ENCODE data around the gene CBLC.

The CBLC gene

DNA sequence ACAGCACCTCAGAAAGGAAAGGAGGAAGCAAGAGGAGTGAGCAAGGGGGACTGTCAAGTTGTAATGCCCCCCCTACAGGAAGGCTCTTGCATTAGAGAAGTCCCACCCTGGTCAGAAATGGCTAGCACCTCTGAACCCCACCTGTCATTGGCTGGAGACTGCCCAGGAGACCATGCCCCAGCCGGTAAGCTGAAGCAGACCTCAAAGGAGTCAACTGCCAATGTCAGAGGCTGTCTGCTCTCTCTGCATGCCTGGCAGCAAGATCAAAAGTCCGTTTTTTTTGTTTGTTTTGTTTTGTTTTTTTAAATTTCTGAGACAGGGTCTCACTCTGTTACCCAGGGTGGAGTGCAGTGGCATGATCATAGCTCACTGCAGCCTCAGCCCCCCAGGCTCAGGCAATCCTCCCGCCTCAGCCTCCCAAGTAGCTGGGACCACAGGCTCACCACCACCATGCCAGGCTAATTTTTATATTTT, 37.3 kb upstream of the CBLC start:
- Histone ChIP-seq H3K27me3 (ENCODE audit: control insufficient read depth, insufficient read depth, low read length) (no peaks in the 10 kb centered on the region), H3K4me3 (ENCODE audit: low read length) (no peak overlapping the region), H3K4me1 (ENCODE audit: control insufficient read depth, insufficient read depth, low read length) (peaks cover 21% of the 10 kb centered on the region), H3K27ac (ENCODE audit: low read depth, low read length) (no peak overlapping the region), H3K9ac (ENCODE audit: low read length) (no peak overlapping the region), H3K36me3 (ENCODE audit: control insufficient read depth, insufficient read depth, low read length) (no peaks in the 10 kb centered on the region)

DNA sequence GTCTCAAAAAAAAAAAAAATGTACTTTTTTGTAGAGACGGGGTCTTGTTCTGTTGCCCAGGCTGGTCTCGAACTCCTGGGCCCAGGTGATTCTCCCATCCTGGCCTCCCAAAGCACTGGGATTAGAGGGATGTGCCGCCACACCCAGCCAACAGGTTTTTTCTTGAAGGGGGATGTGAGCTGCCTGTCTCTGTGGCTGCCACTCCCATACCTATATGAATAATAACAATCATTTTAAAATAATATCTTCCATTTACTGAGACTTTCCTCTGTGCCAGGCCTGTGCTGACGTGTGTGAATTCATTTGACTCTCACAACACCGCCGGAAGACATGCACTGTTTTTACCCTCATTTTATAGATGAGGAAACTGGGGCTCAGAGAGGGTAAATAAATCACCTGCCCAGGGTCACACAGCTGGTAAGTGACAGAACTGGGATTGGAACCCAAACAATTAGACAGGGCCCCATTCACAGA, 36.4 kb upstream of the CBLC start:
- H3K4me1 ChIP-seq (ENCODE audit: control insufficient read depth, insufficient read depth, low read length), result peaks cover 24% of the 10 kb centered on the region
- no peaks in the 10 kb centered on the region for H3K27me3 ChIP-seq (ENCODE audit: control insufficient read depth, insufficient read depth, low read length)
- no peaks in the 10 kb centered on the region for H3K36me3 ChIP-seq (ENCODE audit: control insufficient read depth, insufficient read depth, low read length)
- H3K4me3 ChIP-seq (ENCODE audit: low read length), result no peak overlapping the region
- H3K9ac ChIP-seq (ENCODE audit: low read length), result no peak overlapping the region
- H3K27ac ChIP-seq (ENCODE audit: low read depth, low read length), result peak overlapping the region; percentile 84

DNA sequence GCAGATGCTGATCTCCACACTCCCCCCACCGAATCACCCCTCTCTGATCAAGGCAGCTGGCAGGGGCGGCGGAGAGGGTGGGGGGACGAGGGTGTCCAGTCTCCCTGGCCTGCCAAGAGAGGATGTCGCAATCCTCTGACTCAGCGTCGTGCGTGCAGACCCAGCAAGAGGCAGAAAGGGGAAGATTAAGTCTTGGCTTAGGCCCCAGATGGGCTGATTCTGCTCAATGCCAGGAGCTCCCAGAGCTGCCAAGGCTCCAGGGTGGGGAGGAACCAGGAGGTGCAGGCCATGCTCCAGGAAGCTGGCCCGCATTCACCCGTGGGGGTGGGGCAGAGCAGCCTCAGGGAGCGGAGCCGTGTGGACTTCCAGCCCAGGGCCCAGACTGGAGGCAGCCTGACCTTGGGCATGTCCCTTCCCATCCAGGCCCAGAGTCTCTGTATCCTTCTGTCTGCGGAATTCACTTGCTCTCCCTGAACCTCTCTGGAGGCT, 35.8 kb upstream of the CBLC start:
- Histone ChIP-seq H3K4me1 (ENCODE audit: control insufficient read depth, insufficient read depth, low read length) (peaks cover 26% of the 10 kb centered on the region), H3K27ac (ENCODE audit: low read depth, low read length) (peak overlapping the region; percentile 91), H3K4me3 (ENCODE audit: low read length) (peak overlapping the region; percentile 41), H3K9ac (ENCODE audit: low read length) (no peak overlapping the region), H3K27me3 (ENCODE audit: control insufficient read depth, insufficient read depth, low read length) (no peaks in the 10 kb centered on the region), H3K36me3 (ENCODE audit: control insufficient read depth, insufficient read depth, low read length) (no peaks in the 10 kb centered on the region)

DNA sequence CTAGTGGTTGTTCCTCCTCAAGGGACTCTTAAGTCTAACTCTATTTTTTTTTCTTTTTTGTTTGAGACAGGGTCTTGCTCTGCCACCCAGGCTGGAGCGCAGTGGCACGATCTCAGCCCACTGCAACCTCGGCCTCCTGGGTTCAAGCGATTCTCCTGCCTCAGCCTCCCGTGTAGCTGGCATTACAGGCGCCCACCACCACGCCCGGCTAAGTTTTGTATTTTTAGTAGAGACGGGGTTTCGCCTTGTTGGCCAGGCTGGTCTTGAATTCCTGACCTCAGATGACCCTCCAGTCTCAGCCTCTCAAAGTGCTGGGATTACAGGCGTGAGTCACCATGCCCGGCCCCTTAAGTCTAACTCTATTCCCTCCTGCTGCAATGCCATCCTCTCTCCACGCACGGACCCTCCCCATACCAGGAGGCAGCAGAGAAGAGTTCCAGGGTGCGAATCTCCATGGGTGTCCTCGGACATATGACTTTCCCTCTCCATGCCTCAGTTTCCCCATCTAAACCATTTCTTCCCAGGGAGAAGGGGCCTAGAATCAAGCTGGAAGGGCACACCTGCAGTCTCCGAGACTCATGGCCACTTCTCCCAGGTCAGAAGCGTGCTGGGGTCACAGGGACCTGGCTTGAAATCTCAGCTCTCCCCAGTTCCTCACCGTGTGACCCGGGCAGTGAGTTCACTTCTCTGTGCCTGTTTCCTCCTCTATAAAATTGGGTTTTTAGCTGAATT, 35.2 kb upstream of the CBLC start:
- peak overlapping the region; percentile 91 for H3K27ac ChIP-seq (ENCODE audit: low read depth, low read length)
- H3K36me3 ChIP-seq (ENCODE audit: control insufficient read depth, insufficient read depth, low read length), result no peaks in the 10 kb centered on the region
- H3K27me3 ChIP-seq (ENCODE audit: control insufficient read depth, insufficient read depth, low read length), result no peaks in the 10 kb centered on the region
- peak overlapping the region; percentile 41 for H3K4me3 ChIP-seq (ENCODE audit: low read length)
- H3K9ac ChIP-seq (ENCODE audit: low read length), result peak overlapping the region; percentile 6
- peaks cover 28% of the 10 kb centered on the region for H3K4me1 ChIP-seq (ENCODE audit: control insufficient read depth, insufficient read depth, low read length)

DNA sequence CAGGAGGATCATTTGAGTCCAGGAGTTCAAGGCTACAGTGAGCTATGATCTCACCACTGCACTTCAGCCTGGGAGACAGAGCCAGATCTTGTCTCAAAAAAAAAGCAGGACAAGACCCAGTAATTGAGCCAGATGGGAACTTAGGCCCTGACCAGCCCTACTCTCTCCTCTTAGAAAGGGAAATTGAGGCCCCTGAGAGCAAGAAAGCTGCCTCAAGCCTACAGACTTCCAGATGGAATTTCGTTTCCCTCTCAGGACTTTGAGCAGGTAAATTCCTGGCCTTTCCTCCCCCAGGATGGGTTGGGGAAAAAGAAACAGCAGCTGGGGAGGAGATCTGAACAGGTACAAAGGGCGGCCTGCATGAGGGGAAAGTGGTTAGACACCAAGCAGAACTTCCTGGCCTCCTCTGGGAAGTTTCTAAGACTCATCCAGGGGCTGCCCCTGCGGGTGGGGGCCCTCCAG, 32.8 kb upstream of the CBLC start:
- peaks cover 35% of the 10 kb centered on the region for H3K4me1 ChIP-seq (ENCODE audit: control insufficient read depth, insufficient read depth, low read length)

DNA sequence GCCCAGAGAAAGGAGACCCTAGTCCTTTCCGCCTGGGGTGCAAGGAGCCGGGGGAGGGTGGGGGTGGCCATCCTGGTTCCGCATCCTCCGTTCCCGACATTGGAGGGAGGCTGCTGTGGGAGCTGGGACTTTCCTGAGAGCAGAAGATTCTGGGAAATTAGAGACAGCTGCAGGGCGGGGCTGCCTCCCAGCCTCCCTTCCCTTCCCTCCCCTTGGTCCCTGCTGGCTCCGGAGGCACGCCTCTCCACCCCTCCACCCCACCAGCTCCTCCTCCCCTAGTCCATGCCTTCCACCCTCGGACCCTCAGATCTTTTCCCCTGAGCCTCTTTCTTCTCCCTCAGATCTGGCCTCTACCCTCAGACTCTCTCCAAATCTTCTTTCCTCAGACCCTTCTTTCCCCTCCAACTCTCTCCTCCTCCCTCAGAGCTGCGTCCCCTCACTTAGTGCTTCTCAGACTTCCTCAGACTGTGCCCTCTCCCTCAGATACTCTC, 32.3 kb upstream of the CBLC start:
- Histone ChIP-seq H3K4me3 (ENCODE audit: low read length) (peak overlapping the region; percentile 12), H3K9ac (ENCODE audit: low read length) (peak overlapping the region; percentile 46), H3K4me1 (ENCODE audit: control insufficient read depth, insufficient read depth, low read length) (peaks cover 38% of the 10 kb centered on the region), H3K36me3 (ENCODE audit: control insufficient read depth, insufficient read depth, low read length) (no peaks in the 10 kb centered on the region), H3K27me3 (ENCODE audit: control insufficient read depth, insufficient read depth, low read length) (no peaks in the 10 kb centered on the region), H3K27ac (ENCODE audit: low read depth, low read length) (peak overlapping the region; percentile 91)

More for the DNA sequence above, 32.8 kb upstream of the CBLC start:
- Histone ChIP-seq H3K9ac (ENCODE audit: low read length) (peak overlapping the region; percentile 38), H3K36me3 (ENCODE audit: control insufficient read depth, insufficient read depth, low read length) (no peaks in the 10 kb centered on the region), H3K27me3 (ENCODE audit: control insufficient read depth, insufficient read depth, low read length) (no peaks in the 10 kb centered on the region), H3K4me3 (ENCODE audit: low read length) (peak overlapping the region; percentile 41), H3K27ac (ENCODE audit: low read depth, low read length) (peak overlapping the region; percentile 79)

DNA sequence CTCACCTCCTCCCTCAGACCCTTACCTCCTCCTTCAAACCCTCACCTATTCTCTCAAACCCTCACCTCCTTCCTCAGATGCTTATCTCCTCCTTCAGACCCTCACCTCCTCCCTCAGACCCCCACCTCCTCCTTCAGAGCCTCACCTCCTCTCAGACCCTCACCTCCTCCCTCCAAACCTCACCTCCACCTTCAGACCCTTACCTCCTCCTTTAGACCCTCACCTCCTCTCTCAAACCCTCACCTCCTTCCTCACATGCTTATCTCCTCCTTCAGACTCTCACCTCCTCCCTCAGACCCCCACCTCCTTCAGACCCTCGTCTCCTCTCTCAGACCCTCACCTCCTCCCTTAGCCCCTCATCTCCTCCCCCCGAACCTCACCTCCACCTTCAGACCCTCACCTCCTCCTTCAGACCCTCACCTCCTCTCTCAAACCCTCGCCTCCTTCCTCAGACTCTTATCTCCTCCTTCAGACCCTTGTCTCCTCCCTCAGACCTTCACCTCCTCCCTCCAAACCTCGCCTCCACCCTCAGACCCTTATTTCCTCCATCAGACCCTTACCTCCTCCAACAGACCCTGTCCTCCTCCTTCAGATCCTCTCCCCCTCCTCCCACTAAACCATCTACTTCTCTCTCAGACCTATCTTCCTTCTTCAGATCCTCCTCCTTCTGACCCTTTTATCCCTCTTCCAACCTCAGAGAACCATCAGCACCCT, 31.6 kb upstream of the CBLC start:
- H3K27me3 ChIP-seq (ENCODE audit: control insufficient read depth, insufficient read depth, low read length), result no peaks in the 10 kb centered on the region
- H3K27ac ChIP-seq (ENCODE audit: low read depth, low read length), result peak overlapping the region; percentile 91
- H3K4me1 ChIP-seq (ENCODE audit: control insufficient read depth, insufficient read depth, low read length), result peaks cover 38% of the 10 kb centered on the region
- H3K9ac ChIP-seq (ENCODE audit: low read length), result peak overlapping the region; percentile 46
- no peaks in the 10 kb centered on the region for H3K36me3 ChIP-seq (ENCODE audit: control insufficient read depth, insufficient read depth, low read length)
- H3K4me3 ChIP-seq (ENCODE audit: low read length), result peak overlapping the region; percentile 2

DNA sequence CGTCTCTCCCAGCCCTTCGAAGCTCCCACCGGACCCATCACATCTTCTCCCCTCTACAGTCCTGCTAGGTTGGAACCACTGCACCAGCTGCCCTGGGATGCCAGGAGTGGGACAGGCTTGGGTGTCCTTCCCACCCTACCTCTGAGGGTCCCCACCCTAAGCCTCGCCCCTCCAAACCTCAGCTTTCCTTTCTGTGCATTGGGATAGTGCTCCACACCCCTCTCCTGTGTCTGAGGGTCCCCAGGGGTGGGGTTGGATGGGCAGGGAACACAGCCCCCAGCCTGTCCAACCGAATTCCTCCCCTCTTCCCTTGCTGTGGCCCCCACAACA, 31.1 kb upstream of the CBLC start:
- peaks cover 33% of the 10 kb centered on the region for H3K4me1 ChIP-seq (ENCODE audit: control insufficient read depth, insufficient read depth, low read length)

DNA sequence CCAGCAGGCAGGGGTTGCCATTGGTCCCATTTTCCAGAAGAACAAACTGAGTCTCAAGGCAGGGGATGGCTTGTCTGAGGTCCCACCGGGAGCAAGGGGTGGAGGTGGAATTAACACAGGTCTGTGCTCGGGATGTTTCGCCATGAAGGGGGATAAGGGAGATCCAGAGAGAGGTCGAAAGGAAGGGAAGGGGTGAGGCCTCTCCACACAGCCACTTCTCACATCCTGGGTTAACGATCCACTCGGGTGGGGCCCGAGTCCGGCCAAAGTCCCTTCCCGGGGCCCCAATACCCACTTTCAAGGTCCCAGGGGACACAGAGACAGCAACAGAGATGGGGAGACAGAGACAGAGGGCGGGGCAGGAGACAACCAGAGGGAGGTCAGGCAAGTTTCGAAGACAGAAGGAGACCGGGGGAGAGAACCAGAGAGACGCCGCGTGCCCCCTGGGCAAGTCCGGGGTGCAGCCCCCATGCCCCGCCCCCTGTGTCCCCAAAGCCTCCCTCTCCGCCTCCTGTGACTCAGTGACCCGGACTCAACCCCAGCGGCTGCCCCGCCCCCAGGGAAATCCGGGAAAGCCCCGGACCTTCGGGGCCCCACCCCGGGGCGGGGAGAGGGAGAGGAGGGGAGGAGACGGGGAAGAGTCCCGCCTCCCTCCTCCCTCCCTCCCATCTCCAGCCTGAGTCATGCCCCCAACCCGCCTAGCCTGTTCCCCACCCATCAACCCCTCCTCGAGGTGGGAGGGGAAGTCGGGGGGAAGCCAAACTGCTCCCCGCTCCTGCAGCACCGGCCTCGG, 30.5 kb upstream of the CBLC start:
- Histone ChIP-seq H3K9ac (ENCODE audit: low read length) (no peak overlapping the region), H3K27me3 (ENCODE audit: control insufficient read depth, insufficient read depth, low read length) (no peaks in the 10 kb centered on the region), H3K4me1 (ENCODE audit: control insufficient read depth, insufficient read depth, low read length) (peaks cover 30% of the 10 kb centered on the region), H3K4me3 (ENCODE audit: low read length) (peak overlapping the region; percentile 72), H3K36me3 (ENCODE audit: control insufficient read depth, insufficient read depth, low read length) (no peaks in the 10 kb centered on the region), H3K27ac (ENCODE audit: low read depth, low read length) (peak overlapping the region; percentile 91)

More for the DNA sequence above, 31.1 kb upstream of the CBLC start:
- H3K4me3 ChIP-seq (ENCODE audit: low read length), result peak overlapping the region; percentile 47
- no peaks in the 10 kb centered on the region for H3K27me3 ChIP-seq (ENCODE audit: control insufficient read depth, insufficient read depth, low read length)
- H3K36me3 ChIP-seq (ENCODE audit: control insufficient read depth, insufficient read depth, low read length), result no peaks in the 10 kb centered on the region
- H3K9ac ChIP-seq (ENCODE audit: low read length), result no peak overlapping the region
- H3K27ac ChIP-seq (ENCODE audit: low read depth, low read length), result peak overlapping the region; percentile 91

DNA sequence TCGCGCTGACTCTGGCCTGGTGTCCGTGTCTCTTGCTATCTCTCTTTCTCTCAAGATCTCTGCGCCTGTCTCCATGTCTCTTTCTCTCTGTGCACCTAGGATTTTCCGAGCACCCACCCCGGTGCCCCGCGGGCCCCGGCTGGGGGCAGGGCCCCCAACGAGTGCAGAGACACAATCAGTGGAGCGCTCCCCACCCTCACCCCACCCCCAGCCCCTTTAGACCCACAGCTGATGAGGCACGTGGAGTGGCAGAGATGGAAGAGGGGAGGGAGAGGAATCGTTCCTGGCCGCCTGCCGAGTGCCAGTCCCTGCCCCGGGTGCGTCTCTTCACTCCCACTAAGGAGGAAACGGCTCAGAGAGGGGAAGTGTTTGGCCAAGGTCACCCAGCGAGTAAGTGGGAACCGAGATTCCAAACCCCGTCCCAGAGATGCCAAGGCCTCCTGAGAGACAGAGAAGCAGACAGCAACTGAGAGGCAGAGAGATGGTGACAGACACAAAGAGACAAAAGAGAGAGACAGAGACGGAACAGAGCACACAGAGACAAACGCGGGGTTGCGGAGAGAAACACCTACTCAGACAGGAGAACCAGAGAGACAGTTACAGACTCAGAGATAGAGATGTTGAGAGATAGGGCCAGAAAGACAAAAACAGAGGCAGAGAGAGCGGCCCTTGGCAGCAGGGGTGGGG, 29.8 kb upstream of the CBLC start:
- Histone ChIP-seq H3K27me3 (ENCODE audit: control insufficient read depth, insufficient read depth, low read length) (no peaks in the 10 kb centered on the region), H3K4me1 (ENCODE audit: control insufficient read depth, insufficient read depth, low read length) (peaks cover 27% of the 10 kb centered on the region), H3K9ac (ENCODE audit: low read length) (peak overlapping the region; percentile 7), H3K4me3 (ENCODE audit: low read length) (peak overlapping the region; percentile 72), H3K36me3 (ENCODE audit: control insufficient read depth, insufficient read depth, low read length) (no peaks in the 10 kb centered on the region), H3K27ac (ENCODE audit: low read depth, low read length) (peak overlapping the region; percentile 91)

DNA sequence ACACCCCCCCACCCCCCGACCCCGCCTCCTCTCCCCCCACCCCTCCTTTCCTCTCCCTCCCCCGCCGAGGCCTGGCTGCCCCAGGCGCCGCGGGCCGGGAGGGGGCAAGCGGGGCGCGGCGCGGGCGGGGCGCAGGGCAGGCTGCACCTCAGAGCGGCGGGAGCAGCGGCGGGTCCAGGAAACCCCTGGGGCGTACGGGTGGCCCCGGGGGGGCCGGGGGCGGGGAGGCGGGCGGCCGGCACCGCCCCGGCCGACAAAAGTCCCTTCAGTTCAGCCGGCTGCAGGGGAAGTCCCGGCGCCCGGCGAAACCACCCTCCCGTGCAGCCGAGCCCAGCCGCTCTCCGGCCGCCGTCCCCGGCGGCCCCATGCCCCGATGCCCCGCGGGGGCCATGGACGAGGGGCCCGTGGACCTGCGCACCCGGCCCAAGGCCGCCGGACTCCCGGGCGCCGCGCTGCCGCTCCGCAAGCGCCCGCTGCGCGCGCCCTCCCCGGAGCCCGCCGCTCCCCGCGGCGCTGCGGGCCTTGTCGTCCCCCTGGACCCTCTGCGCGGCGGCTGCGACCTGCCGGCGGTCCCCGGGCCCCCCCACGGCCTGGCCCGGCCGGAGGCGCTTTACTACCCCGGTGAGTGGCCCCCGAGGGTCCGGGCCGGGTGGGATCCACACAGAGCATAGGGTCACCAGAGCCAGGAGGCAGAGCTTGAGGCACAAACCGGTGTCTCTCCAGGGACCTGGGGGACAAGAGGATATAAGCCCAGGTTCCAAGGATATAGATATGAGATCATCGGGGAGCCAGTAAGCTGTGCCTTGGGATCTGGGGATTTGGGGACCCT, 29.1 kb upstream of the CBLC start, which contains the start of gene BCL3:
Gene BCL3 (plus strand): TSS at position 283 of the 829 bp plus-strand sequence. CDS start 83 bp downstream, at position 366.
- Histone ChIP-seq H3K4me1 (ENCODE audit: control insufficient read depth, insufficient read depth, low read length) (peaks cover 29% of the 10 kb centered on the region), H3K9ac (ENCODE audit: low read length) (peak within 1 kb of the TSS; percentile 82), H3K36me3 (ENCODE audit: control insufficient read depth, insufficient read depth, low read length) (no peaks in the 10 kb centered on the region), H3K4me3 (ENCODE audit: low read length) (peak within 1 kb of the TSS; percentile 84), H3K27me3 (ENCODE audit: control insufficient read depth, insufficient read depth, low read length) (no peaks in the 10 kb centered on the region), H3K27ac (ENCODE audit: low read depth, low read length) (peak within 1 kb of the TSS; percentile 91)

All from rectal smooth muscle tissue (tissue), 1 donor.